SU-DHL-6 (cell line): ENCODE results near the gene CELSR3.

ENCODE experiments used
- H2AFZ ChIP-seq: fragments of 200-600 bp; sonication (generic); 2 replicates; pipeline ENCODE4 v1.6.1; 2014; ENCODE audit warnings: low read depth, mild to moderate bottlenecking, moderate library complexity, mixed read lengths, antibody characterized with exemption, low read length; ENCODE audit not compliant: severe bottlenecking
- H3F3A ChIP-seq: fragments of 200-600 bp; shearing (Covaris generic); 2 replicates; pipeline ENCODE4 v1.6.0; 2016; ENCODE audit warnings: antibody characterized with exemption, mild to moderate bottlenecking; ENCODE audit not compliant: insufficient read depth
- H3K27ac ChIP-seq: fragments of 200-600 bp; sonication (generic); 2 replicates; pipeline ENCODE4 v1.5.1; 2016; ENCODE audit warnings: low read depth, mild to moderate bottlenecking, low read length, moderate library complexity, mixed read lengths
- H3K27me3 ChIP-seq: fragments of 200-600 bp; sonication (generic), shearing (Covaris generic); 2 replicates; pipeline ENCODE4 v1.6.0; 2014; ENCODE audit warnings: mild to moderate bottlenecking, low read length
- H3K36me3 ChIP-seq: fragments of 200-600 bp; sonication (generic); 2 replicates; pipeline ENCODE4 v1.6.1; 2014; ENCODE audit warnings: mild to moderate bottlenecking, low read length, mixed read lengths
- H3K4me2 ChIP-seq: fragments of 300-600, 200-600 bp; shearing (Covaris generic), sonication (generic); 2 replicates; pipeline ENCODE4 v1.6.0; 2014; ENCODE audit warnings: low read length, low read depth, mild to moderate bottlenecking; ENCODE audit not compliant: poor library complexity, severe bottlenecking
- H3K4me3 ChIP-seq: fragments of 200-600 bp; sonication (generic); 2 replicates; pipeline ENCODE4 v1.5.1; 2014; ENCODE audit warnings: antibody characterized with exemption, low read length, mild to moderate bottlenecking, mixed read lengths; ENCODE audit not compliant: insufficient read depth, poor library complexity, severe bottlenecking
- H3K79me2 ChIP-seq: fragments of 200-600 bp; sonication (generic); 2 replicates; pipeline ENCODE4 v1.6.1; 2014; ENCODE audit warnings: mild to moderate bottlenecking, low read length, moderate library complexity; ENCODE audit not compliant: insufficient read depth
- H3K9ac ChIP-seq: fragments of 200-600 bp; sonication (generic); 2 replicates; pipeline ENCODE4 v1.7.0; 2014; ENCODE audit warnings: mild to moderate bottlenecking, low read length
- H3K9me2 ChIP-seq: fragments of 200-600 bp; sonication (generic); replicated peaks from 2 replicates; pipeline ENCODE4 v1.6.1; 2014; ENCODE audit warnings: low read length; ENCODE audit not compliant: insufficient read depth
- H3K9me3 ChIP-seq: fragments of 200-600 bp; sonication (generic); 2 replicates; pipeline ENCODE4 v1.6.1; 2014; ENCODE audit warnings: low read length, mixed read lengths; ENCODE audit not compliant: insufficient read depth
- H4K20me1 ChIP-seq: fragments of 200-600 bp; sonication (generic); 2 replicates; pipeline ENCODE4 v1.6.1; 2014; ENCODE audit warnings: low read depth, mild to moderate bottlenecking, antibody characterized with exemption, low read length, moderate library complexity, mixed read lengths
- CTCF ChIP-seq: fragments of 200-600 bp; sonication (generic); IDR thresholded peaks from one replicate; pipeline ENCODE4 v1.5.1; 2017; ENCODE audit warnings: antibody characterized with exemption, mild to moderate bottlenecking, low read length, moderate library complexity; ENCODE audit not compliant: insufficient read depth, poor library complexity, severe bottlenecking
- EZH2phosphoT487 ChIP-seq: fragments of 200-600 bp; sonication (generic), shearing (Covaris generic); conservative IDR thresholded peaks from 2 replicates; pipeline ENCODE4 v1.6.1; 2018; ENCODE audit warnings: mild to moderate bottlenecking, antibody characterized with exemption, low read length, moderate library complexity, mixed read lengths

CELSR3 gene

GRCh38 chr3:48614044-48614443 lies 48.6 kb downstream of the CELSR3 start:
- Histone ChIP-seq H3K36me3 (no peaks in the 10 kb centered on the region), H3K9me3 (peaks cover 11% of the 10 kb centered on the region; the same call in 1 of the 2 replicates), H3K4me2 (no peak overlapping the region), H3K27ac (no peak overlapping the region), H3K27me3 (no peaks in the 10 kb centered on the region), H4K20me1 (no peaks in the 10 kb centered on the region), H3K9ac (no peak overlapping the region), H3K79me2 (peaks cover 2% of the 10 kb centered on the region; the same call in 1 of the 2 replicates), H2AFZ (no peak overlapping the region), H3K4me3 (no peak overlapping the region), H3F3A (no peaks in the 10 kb centered on the region), H3K9me2 (no peaks in the 10 kb centered on the region)
- TF ChIP-seq EZH2phosphoT487 (no peak), CTCF (no peak)

- no peak overlapping the region for H3K4me2 ChIP-seq
- H3K27ac ChIP-seq, result no peak overlapping the region
- no peak for TF ChIP-seq CTCF
- H3K9me2 ChIP-seq, result no peaks in the 10 kb centered on the region
- no peak overlapping the region for H3K4me3 ChIP-seq
- H3K27me3 ChIP-seq, result no peaks in the 10 kb centered on the region
- peaks cover 4% of the 10 kb centered on the region; the same call in 1 of the 2 replicates for H3K9me3 ChIP-seq
- no peaks in the 10 kb centered on the region for H4K20me1 ChIP-seq
- H3F3A ChIP-seq, result no peaks in the 10 kb centered on the region
- no peak overlapping the region for H2AFZ ChIP-seq
- peaks cover 18% of the 10 kb centered on the region for H3K79me2 ChIP-seq
- H3K9ac ChIP-seq, result no peak overlapping the region
- H3K36me3 ChIP-seq, result no peaks in the 10 kb centered on the region
Observed at GRCh38 chr3:48612309-48612708, 50.4 kb downstream of the CELSR3 start.

GRCh38 chr3:48609088-48610005 lies 53.3 kb downstream of the CELSR3 start, which contains the start of gene UQCRC1:
Gene UQCRC1 (minus strand): TSS chr3:48609646. CDS start chr3:48609620, 26 bp downstream.
- Histone ChIP-seq H3K9ac (peak within 1 kb of the TSS; percentile 83), H3K9me3 (no peaks in the 10 kb centered on the region), H3K27me3 (no peaks in the 10 kb centered on the region), H3K79me2 (peaks cover 18% of the 10 kb centered on the region), H3K36me3 (no peaks in the 10 kb centered on the region; the same call in 1 of the 2 replicates), H3K4me2 (peak within 1 kb of the TSS; percentile 85), H3K4me3 (peak within 1 kb of the TSS; percentile 80), H2AFZ (peak within 1 kb of the TSS; percentile 96), H3F3A (no peaks in the 10 kb centered on the region), H3K27ac (peak within 1 kb of the TSS; percentile 42), H3K9me2 (no peaks in the 10 kb centered on the region), H4K20me1 (no peaks in the 10 kb centered on the region)
- TF ChIP-seq EZH2phosphoT487, result no peak
- no peak for TF ChIP-seq CTCF
